Embryonic facial prominence (tissue), 1 donor: ENCODE data around the gene WDR64.
"Not testable (repeated sequence)": the region's sequence is repeated elsewhere in the genome, so short reads cannot be mapped to it uniquely, and the experiment has no call there.

ENCODE experiments used
- DNase-seq: peaks from one replicate; pipeline ENCODE4 v3.0.0-alpha.2; 2016; ENCODE audit errors: extremely low spot score

The WDR64 gene

DNA sequence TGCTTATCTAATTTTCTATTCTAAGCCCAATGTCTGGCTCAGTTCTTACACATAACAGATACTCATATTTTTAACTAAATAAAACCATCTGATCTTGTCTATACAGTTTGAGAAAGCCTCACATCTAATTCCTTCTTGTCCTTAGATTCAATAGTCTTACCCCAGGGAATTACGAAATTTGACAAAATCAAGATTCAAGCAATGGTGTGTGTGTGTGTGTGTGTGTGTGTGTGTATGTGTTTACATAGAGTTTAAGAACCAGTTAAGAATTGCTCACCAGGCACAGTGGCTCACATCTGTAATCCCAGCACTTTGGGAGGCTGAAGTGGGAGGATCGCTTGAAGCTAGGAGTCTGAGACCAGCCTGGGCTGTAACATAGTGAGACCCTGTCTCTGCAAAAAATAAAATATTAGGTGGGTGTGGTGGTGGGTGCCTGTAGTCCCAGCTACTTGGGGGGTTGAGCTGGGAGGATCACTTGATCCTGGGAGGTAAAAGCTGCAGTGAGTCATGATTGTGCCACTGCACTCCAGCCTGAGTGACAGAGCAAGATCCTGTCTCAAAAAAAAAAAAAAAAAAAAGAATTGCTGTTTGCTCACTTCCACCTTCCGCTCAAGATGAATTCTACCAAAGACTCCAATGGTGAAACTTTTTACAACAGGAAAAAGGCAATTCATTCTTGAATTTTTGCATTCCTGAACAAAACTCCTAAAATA is 6.2 kb downstream of the WDR64 start:
- no peak for DNase-seq

DNA sequence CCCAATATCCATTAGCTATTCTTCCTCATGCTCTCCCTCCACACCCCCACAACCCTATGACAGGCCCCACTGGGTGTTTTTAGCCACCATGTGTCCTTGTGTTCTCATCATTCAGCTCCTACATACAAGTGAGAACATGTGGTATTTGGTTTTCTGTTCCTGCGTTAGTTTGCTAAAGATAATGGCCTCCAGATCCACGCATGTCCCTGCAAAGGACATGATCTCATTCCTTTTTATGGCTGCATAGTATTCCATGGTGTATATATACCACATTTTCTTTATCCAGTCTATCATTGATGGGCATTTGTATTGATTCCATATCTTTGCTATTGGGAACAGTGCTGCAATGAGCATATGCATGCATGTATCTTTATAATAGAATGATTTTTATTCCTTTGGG is 6.9 kb downstream of the WDR64 start:
- DNase-seq, result not testable (repeated sequence)

DNA sequence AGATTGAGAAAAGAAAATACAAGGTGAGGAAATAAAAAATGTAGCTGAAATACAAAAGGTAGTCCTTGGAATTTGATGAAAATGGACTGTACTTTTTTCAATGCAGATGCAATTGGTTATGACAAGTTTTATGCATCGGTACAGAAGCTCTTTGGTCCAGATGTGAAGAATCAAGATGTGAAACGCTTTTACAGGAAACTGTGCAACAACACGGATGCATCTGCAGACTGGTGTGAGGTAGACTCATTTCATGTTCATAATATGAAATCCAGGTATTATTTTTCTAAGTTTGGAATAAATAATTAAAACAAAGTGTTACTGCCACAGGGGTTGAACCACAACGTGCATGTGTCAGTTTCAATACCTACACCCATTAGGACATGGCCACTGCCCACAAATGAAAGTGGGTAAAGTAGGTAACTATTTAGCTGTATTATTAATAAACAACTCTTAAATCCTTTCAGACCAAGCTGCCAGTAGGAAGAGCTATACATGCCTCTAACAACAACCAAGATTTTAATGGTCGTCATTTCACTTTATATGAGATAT is 8.4 kb downstream of the WDR64 start:
- DNase-seq, result no peak

- no peak for DNase-seq
These were observed 14.3 kb downstream of the WDR64 start for GRCh38 chr1:241666419-241666818.

- DNase-seq, result no peak
These were observed 20.2 kb downstream of the WDR64 start for GRCh38 chr1:241672301-241672700.

DNA sequence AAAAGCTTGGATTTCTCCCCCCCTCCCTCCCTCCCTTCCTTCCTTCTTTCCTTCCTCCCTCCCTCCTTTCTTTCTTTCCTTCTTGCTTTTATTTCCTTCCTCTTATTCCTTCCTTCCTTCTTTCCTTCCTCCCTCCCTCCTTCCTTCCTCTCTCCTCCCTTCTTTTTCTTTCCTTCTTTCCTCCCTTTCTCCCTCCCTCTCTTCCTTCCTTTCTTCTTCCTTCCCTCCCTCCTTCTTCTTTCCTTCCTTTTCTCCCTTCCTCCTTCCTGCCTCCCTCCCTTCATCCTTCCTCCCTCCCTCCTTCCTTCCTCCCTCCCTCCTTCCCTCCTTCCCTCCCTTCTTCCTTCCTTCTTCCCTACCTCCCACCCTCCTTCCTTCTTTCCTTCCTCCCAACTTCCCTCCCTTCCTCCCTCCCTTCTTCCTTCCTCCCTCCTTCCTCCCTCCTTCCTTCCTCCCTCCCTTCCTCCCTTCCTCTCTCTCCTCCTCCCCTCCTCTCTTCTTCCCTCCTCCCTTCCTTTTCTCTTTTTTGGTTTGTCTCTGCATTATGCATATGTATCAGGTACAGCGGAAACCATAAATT is 22.8 kb downstream of the WDR64 start:
- DNase-seq, result no peak

DNA sequence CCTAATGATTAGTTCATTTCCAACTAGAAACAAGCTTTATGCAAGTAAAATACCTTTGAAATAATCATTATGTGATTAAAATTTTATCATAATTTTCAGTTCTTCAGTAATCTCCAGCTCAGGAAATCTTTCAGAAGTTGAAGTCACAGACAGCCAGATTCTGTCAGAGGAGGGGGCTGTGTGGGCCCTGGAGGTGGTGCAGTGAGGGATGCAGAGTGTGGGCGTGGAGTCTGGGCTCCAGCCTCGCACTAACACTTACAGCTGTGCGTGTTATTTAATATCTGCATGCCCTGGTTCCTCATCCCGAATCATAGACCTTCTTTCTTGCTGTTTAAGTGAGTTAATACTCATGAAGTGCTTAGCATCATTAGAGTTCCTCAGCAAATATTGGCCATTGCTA is 23.9 kb downstream of the WDR64 start:
- no peak for DNase-seq

DNA sequence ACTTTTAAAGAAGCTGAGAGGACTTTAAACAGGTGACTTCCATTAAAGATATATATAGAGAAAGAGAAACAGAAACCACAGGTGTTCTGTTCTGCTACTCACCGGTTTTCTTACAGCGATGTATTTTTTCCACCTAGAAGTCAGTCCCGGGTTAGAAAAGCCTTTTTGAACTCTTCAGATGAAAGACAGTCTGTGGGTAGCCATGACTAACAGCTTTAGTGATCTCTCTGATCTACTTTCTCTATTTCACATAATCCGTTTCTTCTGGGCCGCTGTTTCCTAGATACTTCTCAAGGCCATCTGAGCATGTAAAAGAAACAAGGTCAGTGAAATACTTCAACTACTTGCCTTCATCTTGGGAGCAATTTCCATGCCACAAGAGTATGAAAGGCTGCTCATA is 25.1 kb downstream of the WDR64 start:
- no peak for DNase-seq

- DNase-seq, result no peak
These were observed 26.5 kb downstream of the WDR64 start for GRCh38 chr1:241678536-241678935.

DNA sequence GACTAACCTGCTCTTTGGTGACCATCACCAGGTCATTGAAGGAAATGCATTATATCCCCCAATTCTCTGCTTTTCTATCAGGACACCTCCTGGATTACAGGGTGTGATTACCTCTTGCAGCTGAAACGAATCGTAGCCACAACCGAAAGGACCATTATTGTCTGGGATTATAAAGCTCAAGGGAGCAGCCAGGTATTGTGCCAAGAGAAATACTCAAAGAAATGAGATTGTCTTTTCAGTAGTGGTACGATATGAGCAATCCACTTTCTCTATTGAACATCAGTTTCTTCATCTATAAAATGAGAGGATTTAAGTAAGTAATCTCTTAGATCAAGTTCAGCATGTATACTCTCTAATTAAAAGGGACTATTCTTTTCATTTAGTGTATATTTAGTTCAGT is 27.3 kb downstream of the WDR64 start:
- no peak for DNase-seq

DNA sequence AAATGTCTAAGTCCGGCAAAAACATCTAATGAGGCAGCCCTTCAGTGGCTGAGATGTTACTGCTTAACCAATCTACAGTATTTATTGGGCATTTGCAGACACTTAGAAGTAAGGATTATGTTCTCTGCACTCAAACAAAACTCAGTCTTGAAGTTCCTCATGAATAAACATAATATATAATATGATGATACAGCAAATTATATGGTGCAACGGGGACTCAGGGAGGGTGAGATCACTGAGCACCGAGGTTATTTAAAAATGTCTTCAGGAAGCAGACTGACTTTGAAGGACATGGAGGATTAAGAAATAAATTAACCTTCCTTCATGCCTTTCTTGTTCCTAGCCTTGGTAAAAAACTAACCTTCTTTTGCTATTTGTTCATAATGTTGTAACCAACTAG is 27.9 kb downstream of the WDR64 start:
- no peak for DNase-seq

GRCh38 chr1:241681861-241682448 is 29.9 kb downstream of the WDR64 start:
- not testable (repeated sequence) for DNase-seq

- no peak for DNase-seq
These were observed 30.8 kb downstream of the WDR64 start for GRCh38 chr1:241682921-241683320.

DNA sequence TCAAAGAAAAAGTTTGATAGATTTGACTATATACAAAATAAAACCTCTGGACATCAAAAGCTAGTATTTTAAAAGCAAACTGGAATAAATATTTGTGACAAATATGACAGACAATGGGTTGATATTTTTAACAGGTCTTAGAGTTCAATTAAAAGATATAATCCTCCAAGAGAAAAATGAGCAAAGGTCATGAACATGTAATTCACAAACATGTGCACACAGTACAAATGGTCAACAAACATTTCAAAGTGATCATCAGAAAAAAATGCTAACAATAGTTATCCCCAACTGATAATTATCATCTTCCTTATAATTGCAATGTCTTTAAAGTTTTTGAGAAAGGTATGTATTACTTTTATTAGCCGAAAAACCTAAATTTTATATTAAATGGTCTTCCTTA is 32.0 kb downstream of the WDR64 start:
- no peak for DNase-seq

- no peak for DNase-seq
These were observed 36.9 kb downstream of the WDR64 start for GRCh38 chr1:241688940-241689368.

GRCh38 chr1:241695246-241696171 is 43.4 kb downstream of the WDR64 start:
- no peak for DNase-seq

- no peak for DNase-seq
These were observed 44.2 kb downstream of the WDR64 start for GRCh38 chr1:241696172-241696814.

GRCh38 chr1:241696815-241697639 is 44.9 kb downstream of the WDR64 start:
- DNase-seq, result no peak

- DNase-seq, result no peak
These were observed 45.5 kb downstream of the WDR64 start for GRCh38 chr1:241697640-241698018.

DNA sequence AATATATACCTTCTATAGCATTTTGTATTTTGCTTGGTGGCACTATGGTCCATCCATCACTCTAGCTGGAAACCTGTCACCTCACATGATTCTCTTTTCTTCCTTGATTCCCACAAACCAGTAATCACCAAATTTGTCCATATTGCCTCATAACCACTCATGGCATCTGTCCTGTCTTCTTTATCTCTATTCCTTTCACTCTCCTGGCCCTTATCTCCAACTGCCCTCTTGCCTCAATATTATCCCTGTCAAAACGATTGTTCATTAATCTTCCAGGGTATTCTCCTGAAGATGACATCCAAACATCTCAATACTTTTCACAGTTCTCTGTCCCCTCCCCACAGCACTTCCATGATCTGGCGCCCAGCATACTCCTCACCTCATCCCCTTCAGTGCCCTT is 46.1 kb downstream of the WDR64 start:
- DNase-seq, result no peak
